ENCODE results near the gene APOBEC3B. TPM values are rescaled to one million over a fixed set of nuclear protein-coding genes. Genes with fewer than 3 reads are reported as not detected.
"Not testable (repeated sequence)": the region's sequence is repeated elsewhere in the genome, so short reads cannot be mapped to it uniquely, and the experiment has no call there.

APOBEC3B gene
- 2.2 TPM for total RNA-seq

DNA sequence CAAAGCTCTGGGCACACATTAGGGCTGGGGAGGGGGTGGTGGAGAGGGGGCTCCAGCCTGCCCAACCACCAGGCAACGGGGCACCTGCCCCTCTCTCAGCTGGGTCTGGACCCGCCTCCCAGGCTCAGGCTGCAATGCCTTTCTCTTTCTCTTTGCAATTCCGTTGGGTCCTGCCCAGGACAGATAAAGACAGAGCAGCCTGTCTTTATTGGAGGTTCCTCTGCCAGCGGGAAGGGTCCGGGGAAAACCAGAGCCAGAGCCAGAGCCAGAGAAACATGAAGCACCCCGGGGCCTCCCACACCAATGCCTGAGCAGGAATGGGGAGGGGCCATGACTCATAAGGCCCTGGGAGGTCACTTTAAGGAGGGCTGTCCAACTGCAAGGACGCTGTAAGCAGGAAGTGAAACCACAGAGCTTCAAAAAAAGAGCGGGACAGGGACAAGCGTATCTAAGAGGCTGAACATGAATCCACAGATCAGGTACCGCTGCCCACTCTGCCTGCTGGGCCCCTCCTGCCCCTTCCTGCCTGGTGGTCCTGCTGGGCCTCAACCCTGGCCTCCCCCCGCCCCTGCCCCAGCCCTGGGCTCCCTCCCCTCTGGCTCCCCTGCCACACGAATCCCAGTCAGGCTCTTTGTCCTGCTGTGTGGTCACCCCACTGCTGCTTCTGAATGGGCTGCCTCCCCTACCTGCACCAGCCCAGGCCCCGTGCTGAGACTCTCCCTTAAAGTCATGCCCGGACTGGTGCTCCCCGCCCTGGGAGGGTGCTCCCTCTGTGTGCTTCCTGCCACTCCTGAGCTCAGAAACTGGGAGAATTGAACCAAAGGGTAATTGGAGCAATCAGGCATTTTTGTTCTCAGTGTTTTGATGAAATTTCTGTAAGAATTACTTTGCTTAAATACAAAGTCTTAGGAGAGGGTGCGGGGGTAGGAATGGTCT, at the start of gene APOBEC3B:
APOBEC3B (plus strand) TSS at position 356 of the 936 bp plus-strand sequence; CDS start at position 463, 107 bp downstream.
- peak; percentile 92 for DNase-seq

- DNase-seq: no peak
Observed at GRCh38 chr22:38935023-38935422, 47.1 kb upstream of the APOBEC3B start.

DNA sequence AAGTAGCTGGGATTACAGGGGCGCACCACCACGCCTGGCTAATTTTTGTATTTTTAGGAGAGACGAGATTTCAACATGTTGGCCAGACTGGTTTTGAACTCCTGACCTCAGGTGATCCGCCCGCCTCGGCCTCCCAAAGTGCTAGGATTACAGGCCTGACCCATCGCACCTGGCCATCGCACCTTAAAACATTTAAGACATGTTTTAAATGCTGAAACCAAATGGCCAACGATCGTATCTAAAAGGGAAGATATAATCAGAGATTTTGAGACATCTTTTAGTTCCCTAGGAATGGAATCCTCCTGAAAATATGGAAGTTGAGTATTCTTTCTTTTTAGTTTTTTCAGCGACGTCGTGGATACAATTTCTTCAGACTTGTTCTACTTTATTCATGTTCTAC, 46.5 kb upstream of the APOBEC3B start:
- DNase-seq: no peak

DNA sequence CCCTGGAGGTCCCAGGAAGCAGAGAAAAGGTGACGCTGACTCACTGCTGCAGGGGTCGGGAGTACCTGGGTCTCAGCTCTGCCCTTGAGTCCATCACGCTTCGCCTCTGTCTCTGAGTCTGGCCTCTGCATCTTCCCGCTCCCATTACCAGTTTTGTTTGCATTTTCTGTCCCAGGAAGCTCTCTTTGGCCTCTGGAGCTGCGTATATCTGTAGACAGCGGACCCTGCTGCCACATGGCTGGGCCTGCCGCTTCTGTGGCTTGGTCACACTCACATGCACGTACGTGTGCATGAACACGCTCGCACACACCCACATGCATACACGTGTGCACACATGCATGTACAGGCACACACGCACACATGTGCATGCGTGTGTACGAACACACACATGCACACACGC, 45.6 kb upstream of the APOBEC3B start:
- no peak for DNase-seq

- no peak for DNase-seq
Observed at GRCh38 chr22:38937036-38937435, 45.1 kb upstream of the APOBEC3B start.

GRCh38 chr22:38937541-38937940, 44.6 kb upstream of the APOBEC3B start:
- DNase-seq: no peak

DNA sequence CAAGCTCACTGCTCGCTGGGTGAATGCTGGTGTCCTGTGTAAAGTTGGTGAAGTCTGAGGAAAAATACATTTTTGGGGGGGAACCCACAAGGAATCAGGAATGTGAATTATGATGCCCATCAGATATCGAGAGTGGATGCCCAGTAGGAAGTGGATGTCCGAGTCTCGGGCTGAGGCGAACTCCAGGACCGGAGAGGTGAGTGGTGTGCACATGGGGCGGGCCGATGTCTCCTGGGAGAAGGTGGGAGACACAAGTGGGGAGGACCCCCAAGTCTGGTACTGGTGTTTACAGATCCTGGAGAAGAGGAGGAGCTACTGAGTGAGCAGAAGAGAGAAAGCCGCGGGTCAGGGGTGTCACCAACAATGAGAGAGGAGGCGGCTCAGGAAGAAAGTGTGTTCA, 43.9 kb upstream of the APOBEC3B start:
- DNase-seq: no peak

- no peak for DNase-seq
Observed at GRCh38 chr22:38938925-38939324, 43.2 kb upstream of the APOBEC3B start.

- no peak for DNase-seq
Observed at GRCh38 chr22:38940811-38941384, 41.2 kb upstream of the APOBEC3B start.

DNA sequence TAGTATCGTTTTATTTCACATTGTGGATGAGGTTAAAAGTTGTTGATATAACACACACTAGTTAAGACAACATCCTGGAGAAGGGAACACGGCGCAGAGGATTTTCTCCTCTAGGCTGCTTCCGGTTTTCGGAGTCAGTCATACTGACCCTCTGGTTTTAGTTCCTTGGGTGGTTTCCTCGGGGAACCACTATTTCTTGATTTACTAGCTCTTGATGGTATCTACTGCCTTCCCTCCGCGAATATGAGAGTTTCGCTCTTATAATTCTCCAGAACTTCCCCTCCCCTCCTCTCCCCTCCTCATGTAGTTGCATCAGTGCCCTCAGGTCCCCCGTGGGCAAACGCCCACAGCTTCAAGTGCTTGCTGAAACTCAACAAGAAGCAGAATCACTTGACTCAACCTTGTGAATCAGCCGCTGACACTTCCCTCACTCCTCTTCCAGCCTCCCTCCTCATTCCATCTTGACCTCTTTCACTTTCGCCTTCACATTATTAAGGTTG, 40.6 kb upstream of the APOBEC3B start:
- DNase-seq: no peak

- no peak for DNase-seq
Observed at GRCh38 chr22:38942702-38943101, 39.4 kb upstream of the APOBEC3B start.

DNA sequence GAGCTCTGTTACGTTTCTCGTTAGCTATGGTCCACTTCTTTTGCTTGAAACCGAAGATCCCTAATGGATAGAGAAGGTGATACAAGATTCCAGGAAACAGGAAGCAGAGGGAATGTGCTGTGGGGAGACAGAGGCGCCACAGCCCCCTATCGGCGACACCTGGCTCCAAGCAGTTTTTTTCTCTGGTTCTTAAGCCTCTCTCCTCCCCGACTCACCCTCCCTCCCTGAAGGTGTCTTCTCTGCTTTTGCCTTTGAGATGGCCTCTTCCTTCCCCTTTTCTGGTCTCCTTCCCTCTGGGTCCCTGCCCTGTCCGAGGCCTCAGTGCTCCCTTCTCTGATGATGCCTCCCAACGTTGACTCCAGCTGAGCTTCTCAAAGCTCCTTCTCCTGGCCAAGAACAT, 38.9 kb upstream of the APOBEC3B start:
- DNase-seq: no peak

- no peak for DNase-seq
Observed at GRCh38 chr22:38943882-38944281, 38.3 kb upstream of the APOBEC3B start.

DNA sequence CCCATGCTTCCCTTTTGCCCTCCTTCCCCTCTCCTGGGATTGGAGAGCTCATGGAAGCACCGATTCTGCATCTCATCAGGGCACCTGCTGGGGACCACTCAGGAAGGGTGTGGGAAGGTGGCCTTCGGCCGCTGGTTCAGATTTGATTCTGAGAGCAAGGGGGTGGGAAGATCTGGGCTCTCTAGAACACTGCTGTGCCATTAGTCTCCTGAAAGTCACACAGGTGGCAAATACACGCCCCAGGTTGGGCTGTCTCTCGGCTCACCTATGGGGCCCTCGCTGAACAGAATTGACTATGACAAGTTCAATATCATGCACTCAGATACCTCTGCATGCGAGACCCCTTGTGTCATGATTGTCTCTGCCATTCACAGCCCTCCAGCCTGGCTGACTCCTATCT, 37.5 kb upstream of the APOBEC3B start:
- DNase-seq: no peak

DNA sequence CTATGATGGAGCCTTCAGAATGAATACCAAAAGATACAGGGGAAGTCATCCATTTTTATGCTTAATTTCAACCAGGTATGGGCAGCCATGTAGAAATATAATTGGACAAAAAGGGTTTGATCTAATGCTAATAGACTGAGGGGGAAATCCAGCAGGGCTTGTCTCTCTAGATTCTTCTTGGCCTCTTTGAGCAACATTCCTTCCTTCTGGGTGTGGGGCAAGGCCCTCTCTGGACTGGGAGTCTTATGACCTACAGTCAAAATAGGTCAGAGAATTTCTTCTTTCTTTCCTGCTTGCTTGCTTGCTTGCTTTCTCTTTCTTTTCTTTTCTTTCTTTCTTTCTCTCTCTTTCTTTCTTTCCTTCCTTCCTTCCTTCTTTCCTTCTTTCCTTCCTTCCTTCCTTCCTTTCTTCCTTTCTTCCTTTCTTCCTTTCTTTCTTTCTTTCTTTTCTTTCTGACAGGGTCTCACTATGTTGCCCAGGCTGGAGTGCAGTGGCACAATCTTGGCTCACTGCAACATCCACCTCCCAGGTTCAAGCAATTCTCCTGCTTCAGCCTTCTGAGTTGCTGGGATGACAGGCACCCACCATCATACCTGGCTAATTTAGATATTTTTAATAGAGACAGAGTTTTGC, 36.3 kb upstream of the APOBEC3B start:
- DNase-seq: not testable (repeated sequence)

DNA sequence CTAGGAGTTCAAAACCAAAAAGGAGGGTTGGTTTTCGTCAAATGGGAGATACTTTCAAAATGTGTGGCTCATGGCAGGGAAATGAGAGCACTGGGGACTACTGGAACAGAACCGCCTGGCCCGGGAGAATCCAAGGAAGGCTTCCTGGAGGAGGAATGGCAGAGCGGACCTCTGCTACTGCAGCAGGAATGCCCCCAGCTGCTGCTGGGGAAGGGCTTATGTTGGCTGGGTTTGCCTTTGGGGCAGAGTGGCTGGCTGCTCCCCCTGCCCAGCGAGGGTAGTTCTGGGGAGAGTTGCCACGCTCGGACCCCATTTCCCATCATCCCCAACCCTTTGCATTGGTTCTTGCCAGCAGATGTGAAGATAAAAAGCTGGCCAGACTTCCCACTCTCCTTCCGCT, 35.4 kb upstream of the APOBEC3B start:
- DNase-seq: no peak

GRCh38 chr22:38947321-38948140, 34.6 kb upstream of the APOBEC3B start:
- no peak for DNase-seq

DNA sequence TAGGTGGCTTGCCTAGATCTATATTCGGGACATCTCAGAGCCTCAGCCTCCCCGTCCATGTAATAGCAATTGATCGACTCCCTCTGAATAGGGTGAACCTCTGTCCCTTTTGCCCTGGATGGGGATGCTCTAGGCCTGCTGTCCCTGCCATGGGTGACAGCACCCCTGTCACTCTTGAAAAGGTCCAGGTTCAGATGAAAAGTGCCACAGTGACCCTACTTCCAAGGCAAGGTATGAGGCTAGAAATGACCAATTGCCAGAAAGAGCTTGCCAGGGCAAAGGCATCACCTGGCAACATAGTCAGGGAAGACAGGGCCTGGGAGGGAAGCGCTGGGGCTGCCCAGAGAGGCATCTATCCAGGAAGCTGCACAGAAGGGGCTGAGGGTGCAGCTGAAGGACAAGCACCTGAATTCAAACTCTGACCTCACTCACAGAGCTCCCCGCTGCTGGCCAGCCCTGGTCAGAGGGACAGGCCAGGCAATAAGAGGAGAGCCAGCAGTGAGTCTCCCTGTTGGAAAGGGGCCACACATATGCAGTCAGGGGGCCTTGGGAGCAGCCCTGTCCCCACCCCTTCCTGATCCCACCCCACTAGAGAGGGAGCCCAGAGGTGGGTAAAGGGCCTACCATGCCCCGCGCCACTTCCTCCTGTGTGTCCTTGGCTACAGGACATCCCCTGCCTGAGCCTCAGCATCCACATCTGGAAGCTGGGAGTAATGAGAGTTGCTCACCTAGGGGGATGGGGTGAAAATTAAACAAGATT, 33.8 kb upstream of the APOBEC3B start:
- no peak for DNase-seq

- no peak for DNase-seq
Observed at GRCh38 chr22:38949889-38950405, 32.2 kb upstream of the APOBEC3B start.

GRCh38 chr22:38950527-38951295, 31.4 kb upstream of the APOBEC3B start:
- DNase-seq: no peak

Measured in tongue (tissue), 2 donors.